Activated CD8-positive, alpha-beta memory T cell treated with anti-CD3 and anti-CD28 coated beads, Interleukin-2, amount 50 U/mL, for 4 hours (primary cell): Measurements from ENCODE around the gene C12orf42.

Experiments
- DNase-seq: peaks from one replicate; pipeline ENCODE4 v3.0.0-alpha.2; 2020

The C12orf42 gene

DNA sequence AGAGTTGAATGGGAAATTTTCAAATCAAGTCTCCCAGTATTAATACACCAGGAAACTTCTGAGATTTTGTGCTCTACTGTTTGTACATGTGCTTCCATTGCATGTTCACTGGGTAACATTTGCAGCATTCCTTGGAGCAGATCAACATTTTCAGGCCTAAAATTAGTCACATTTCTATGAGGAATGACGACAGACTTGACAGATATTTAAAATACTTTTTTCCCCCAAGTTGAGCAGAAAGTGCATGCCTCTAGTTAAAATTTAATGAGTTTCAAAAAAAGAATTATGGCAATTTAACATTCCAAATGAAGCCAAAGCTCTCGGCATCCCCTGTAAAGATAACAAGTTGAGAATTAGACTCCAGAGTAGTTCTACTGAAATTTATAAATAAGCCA, 72.3 kb downstream of the C12orf42 start:
- no peak for DNase-seq

DNA sequence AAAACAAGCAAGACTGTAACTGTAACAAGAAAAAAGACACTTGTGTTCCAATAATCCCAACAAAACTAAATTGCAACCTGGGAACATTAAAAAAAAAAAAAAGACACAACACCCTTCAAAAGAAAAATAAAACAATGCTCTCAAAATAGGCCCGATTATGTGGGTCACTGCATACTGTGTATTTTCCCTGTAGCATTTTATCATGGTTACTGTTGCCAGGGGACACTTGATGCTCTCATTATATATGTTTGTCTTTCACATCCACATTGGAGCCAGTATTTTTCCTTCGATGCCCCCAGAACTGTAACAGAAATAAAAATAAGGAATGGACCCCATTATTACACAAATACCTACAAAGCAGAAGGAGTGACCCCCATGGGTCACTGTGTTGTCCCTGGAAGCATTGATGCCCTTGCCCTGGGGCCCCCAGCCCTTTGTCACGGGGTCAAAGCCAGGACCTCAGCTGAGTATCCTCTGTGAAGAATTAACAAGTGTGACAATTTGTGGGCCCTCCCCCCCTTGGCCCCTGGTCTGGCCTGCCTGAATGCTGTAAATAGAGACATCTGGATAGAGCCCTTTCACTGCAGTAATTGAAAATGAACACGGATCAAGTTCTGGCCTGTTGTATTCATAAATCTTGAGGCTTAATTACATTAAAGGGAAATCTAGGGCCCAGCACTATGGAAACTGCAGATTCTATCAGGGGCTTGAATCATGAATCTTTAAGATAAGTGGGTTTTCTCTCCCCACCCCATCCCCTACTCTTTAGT, 72.8 kb downstream of the C12orf42 start:
- DNase-seq = no peak

DNA sequence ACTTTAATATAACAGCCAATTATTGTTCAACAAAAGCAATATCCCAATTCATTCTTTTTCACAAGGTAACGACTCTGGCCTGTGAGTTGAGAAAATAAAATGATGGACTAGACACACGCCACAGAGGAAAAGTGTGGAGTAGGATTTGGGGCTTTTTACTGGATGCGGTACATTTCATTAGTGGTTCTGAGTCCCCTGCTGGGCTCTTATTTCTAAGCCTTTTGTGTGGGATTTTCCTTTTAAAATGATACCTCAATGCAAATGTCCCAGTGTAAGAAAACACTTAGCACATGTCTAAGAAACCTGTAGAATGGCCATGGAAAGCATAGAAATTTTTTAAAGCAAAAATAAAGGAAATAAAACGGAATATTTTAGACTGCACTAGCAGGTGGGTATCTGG, 73.4 kb downstream of the C12orf42 start:
- no peak for DNase-seq

DNA sequence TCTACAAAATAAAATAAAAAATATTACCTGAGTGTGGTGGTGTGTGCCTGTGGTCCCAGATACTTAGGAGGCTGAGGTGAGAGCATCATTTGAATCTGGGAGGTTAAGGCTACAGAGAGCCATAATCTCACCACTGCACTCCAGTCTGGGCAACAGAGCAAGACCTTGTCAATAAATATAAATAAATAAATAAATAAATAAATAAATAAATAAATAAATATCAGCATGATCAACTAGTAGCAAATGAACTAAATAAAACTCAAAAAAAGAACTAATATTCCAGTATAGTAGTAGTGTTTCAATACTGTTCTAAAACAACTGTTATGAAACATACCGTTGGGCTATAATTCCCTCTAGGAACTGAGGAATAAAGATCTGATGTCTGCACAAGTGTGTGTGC, 74.4 kb downstream of the C12orf42 start:
- no peak for DNase-seq

DNA sequence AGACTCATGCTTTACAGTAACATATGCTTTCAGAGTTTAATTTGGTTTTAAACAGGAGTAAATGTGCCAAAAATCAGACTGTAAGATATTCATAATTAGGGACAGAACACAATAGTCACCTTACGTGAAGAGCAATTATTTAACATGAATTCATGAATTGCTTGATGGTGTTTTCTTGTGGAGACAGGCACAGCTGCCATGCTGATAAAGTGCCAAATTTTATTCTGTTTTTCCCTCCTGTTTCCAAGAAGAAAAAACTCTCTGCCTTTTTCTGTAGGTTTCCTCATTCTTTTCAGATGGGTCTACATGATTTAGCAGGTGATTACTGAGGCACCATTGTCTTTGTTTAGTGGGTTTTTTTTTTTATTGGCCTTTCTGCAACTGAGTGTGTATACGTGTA, 80.1 kb downstream of the C12orf42 start:
- DNase-seq = no peak

DNA sequence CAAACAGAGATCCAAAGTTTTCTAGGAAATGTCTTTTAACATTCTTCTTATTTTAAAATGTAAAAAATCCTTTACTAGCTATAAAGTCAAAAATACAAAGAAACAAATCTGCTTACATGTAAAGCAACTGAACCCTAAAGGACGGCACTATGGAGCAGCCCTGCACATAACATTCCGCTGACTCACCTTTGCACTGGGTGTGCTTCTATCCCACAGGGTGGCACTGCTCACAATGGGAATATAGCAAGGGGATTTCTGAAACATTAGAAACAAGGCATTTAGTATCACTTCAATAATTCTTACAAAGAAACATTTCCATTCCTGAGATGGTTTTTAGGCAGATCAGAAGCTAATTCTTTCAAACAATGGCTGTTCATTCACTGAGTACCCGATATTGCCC, 94.3 kb downstream of the C12orf42 start:
- no peak for DNase-seq

DNA sequence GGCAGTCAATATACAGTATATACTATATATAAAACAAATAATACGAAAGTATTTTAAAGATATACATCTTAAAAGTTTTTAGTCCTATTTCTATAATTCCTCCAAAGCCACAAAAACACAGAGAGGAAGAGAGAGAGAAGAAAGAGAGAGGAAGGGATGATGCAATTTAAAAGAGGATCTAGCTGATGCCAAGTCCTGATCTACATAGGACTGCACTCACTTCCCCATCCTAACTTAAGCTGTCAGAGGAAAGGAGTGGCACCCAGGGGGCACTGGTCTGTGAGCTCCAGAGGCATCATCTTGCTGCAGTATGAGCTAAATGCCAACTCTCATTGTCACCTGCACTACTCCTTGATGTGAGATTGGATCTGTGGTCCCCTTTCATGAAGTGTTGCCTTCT, 95.8 kb downstream of the C12orf42 start:
- DNase-seq = no peak

DNA sequence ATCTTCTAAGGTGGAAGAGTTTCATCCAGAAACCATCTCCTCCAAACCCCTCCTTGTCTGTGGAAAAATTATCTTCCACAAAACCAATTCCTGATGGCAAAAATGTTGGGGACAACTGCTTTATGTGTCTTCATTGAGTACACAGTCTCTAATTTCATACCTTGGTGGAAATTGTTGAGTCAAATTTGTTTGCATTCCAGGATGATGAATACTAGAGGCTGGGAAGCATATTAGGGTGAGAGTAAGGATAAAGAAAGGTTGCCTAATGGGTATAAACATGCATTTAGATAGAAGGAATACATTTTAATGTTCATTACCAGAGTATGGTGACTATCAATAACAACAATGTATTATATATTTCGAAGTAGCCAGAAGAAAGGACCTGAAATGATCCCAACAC, 98.2 kb downstream of the C12orf42 start:
- no peak for DNase-seq

DNA sequence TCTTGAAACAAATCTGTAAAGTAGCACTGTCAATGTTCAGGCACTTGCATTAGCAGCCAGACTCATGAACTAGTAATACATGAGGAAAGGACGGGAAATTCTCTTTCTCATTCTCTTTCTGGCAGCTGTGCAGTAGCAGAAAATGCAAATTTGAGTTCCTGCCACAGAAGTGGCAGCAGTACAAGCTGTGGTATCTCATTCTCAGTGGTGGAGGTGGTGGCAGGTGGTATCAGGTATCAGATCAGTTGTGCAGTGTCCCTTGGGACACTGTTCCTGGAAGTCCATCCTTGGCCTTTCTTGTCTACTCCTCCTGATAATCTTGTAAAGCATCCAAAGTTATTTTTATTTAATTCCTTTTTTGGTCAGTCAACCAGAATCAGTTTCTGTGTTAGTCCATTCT, 103.0 kb downstream of the C12orf42 start:
- no peak for DNase-seq

DNA sequence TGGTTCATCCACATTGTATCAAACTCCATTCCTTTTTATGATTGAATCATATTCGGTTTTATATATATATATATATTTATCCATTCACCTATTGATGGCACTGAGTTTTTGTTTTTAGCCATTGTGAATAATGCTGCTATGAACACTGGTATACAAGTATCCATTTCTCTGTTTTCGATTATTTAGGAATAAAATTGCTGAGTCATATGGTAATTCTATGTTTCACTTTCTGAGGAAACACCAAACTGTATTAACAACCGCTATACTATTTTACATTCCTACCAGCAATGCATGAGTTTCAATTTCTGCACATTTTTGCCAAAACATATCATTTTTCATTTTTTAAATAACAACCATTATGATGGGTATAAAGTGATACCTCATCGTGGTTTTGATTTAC, 104.7 kb downstream of the C12orf42 start:
- DNase-seq = no peak

DNA sequence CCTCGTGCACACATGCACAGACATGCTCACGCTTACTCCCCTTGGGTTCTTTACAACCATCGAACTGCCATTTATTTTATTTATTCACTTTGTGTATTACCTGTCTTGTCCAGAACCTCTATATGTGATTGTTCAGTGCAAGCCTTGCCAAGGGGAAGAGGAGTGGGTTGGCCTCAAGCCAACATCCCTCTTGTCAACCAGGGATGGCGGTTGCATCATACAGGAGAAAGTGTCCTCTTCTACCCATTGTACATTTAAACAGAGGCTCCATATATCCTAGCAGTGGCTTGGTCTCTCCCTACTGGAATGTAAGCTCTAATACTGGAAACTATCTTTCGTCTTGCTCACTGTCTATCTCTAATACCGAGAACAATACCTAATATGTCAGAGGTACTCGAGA, 108.4 kb downstream of the C12orf42 start:
- no peak for DNase-seq

DNA sequence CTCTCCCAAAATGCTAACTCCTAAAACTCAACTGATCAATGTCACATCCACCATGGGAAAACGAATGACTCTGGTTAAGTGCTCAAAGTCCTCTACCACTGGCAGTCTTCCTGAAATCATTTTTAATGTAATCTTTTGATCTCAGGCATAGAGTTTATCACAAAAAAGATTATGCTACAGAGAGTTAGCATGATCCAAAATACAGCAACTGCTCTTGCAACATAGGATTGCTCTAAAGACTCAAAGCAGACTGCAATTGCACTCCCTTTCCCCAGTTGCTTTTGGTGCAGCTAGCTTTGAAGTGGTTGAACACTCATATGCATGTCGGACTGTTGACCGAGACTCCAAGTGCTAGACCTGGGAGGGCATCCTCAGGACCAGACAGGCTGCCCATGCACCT, 109.3 kb downstream of the C12orf42 start:
- DNase-seq = no peak

DNA sequence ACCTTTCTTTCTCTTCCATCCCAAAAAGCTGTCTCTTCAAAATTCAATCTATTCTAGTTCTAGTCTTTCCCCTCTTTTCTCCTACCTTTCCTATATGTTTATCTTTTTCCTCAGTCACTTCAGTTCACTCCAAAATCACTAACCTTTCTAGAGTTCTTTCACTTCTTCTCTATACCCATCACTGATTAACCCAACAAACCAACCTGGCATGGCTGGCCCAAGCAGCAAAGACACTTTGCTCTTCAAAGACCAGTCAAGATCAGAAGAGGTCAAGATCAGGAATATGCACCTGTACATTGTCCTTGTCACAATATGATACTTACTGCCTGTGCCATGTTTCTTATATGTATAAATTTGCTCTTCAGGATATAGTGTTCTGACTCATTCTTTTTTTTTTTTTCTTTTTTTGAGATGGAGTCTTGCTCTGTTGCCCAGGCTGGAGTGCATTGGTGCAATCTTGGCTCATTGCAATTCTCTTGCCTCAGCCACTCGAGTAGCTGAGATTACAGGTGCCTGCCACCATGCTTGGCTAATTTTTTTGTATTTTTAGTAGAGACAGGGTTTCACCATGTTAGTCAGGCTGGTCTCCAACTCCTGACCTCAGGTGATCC, 112.9 kb downstream of the C12orf42 start:
- no peak for DNase-seq

DNA sequence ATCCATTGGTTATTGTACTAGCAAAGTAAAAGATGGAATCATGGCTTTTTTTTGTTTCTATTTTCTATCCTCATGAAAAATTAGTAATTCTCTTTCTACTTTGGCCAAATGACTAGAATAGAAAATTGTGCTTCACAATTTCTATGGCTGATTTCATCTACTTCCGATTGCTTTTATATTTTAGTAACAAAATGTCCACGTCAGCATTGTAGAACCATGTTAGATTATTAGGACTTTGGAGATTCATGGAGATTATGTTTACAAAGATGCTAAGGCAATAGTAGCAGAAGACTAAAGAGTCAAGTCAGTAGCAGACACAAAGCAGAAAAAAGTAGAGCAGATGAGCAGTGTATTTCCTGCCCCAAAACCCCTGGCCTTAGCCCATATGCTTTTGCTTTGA, 113.6 kb downstream of the C12orf42 start:
- no peak for DNase-seq

DNA sequence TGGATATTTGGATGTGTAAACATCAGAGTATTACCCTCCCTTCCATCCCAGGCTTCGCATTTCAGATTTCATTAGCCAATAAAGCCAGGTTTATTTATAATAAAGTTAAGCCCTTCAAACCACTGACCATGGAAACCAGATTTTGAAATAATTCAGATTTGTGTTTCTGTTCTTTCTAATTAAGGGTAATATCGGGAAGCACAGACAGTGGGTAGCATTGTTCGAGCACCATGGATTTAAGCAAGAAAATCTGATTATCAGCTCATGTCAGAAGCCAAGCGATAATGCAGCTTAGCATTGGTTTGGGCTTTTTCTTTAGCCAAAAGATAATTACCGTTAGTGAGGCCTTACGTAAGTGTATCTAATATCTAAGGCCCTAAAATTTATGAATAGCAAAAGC, 116.1 kb downstream of the C12orf42 start:
- DNase-seq = no peak

DNA sequence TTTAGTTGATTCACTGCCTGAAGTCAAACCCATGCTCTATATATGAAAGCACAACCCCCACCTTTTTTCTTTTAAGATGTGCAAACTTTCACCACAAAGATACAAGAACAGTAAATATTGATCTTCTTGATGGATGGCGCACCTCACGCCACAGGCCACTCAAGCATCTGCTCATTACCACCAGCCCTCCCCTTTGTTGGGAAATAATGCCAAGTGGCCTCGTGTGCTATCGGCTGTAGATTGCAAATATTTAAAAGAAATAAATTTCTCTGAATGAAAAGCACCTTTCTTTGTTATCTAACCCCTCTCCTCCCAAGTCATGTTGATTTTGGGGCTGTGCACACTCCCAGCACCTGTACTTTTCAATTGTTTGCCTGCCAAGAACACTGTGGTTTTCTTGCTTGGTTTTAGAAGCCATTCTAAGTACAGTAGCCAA, 122.7 kb downstream of the C12orf42 start:
- DNase-seq = no peak

DNA sequence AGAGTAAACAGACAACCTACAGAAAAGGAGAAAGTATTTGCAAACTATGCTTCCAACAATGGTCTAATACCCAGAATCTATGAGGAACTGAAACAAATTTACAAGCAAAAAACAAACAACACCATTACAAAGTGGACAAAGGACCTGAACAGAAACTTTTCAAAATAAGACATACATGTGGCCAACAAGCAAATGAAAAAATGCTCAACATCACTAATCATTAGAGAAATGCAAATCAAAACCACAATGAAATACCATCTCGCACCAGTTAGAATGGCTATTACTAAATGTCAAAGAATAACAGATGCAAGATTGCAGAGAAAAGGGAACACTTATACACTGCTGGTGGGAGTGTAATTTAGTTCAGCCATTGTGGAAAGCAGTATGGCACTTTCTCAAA, 125.8 kb downstream of the C12orf42 start:
- no peak for DNase-seq

DNA sequence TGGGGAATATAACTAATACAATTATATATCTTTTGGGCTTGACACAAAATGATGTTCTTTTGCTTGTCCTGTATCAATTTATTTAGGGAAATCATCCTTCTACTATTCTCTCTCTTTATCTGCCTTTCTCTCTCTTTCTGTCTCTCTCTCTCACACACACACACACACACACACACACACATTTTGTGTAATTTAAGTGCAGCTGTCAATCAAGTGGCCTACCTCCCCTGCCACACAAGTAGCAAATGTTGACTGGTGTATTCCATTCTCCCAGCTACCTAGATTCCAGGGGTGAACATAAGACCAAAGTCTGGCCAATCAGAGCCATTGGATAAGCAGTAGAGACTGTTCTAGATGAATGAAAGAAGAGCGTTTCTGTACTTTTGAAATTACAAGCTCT, 127.6 kb downstream of the C12orf42 start:
- no peak for DNase-seq

DNA sequence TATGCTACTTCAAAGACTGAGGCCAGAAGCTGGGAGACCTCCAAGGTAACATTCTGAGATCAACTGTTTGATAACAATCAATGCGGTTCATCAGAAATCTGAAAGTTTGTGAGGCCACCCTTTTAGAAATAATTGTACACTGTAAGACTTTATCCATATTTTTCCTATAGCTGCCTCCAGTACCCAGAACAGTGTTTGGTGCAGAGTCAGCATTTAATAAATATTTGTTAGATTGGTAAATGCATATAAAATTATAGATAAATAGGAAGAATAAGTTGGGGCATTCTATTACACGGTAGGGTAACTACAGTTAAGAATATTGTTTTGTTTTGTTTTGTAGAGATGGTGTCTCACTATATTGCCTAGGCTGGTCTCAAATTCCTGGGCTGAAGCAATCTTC, 141.4 kb downstream of the C12orf42 start:
- no peak for DNase-seq

DNA sequence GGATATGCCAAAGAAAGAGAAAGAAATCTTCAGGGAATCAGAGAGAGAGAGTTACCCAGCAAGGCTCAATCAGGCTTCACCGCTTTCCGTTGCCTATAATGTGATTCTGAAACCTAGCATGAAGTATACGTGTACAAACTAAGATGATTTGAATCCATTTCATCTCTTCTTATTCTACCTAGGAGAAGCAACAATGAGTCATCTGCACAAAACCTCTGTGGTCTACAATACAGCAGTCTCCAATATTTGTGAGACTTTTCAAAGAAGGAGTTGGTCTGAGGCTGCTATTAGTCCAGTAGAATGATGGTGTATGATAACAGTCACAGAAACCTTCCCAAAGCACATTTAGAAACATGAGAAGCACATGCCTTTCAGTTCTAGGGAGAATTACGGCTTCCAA, 141.9 kb downstream of the C12orf42 start:
- no peak for DNase-seq

DNA sequence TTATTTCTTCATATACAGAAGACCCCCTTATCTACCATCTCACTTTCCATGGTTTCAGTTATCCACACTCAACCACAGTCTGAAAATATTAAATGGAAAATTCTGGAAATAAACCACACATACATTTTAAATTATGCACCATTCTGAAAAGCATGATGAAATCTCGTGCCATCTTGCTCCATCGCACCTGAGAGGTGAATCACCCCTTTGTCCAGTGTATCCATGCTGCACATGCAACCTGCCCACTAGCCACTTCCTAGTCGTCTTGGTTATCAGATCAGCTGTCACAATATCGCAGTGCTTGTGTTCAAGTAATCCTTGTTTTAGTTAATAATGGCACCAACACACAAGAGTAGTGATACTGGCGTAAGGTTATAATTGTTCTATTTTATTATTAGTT, 145.7 kb downstream of the C12orf42 start:
- no peak for DNase-seq

DNA sequence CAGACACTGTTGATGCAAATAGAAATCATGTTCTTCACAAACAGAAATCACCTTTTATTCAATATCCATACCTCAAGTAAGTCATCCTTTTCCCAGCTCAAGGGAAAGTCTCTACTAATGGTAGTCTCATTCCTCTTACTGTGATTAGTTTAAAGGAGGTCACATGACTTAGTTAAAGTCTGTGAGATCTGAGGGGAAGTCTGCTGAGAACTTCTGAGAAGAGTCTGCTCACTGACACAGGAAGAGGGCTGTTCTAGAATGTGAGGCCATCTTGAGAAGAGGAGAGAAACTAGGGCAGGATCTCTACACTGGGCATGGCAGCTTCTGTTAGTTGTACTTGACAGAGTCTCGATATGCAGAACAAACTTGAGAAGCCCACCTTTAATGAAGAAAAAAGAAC, 146.8 kb downstream of the C12orf42 start:
- no peak for DNase-seq

DNA sequence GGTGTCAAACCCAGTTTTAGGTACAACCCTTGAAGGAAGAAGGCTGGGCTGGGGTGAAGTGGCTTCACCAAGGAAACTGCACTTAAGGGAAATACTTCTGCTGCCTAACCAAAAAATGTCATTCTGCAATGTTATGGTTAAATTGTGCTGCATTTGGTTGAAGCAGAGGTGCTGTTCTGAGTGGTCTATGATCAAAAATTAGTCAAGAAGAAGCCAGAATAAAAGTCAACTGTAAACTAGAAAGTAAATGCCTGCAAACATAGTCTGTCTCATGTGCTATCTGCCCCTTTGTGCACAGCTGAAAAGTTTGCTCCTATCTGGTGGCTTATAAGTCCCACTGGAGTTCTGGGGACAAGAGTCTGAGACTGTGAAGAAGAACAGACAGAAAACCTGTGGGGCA, 158.8 kb downstream of the C12orf42 start:
- no peak for DNase-seq

DNA sequence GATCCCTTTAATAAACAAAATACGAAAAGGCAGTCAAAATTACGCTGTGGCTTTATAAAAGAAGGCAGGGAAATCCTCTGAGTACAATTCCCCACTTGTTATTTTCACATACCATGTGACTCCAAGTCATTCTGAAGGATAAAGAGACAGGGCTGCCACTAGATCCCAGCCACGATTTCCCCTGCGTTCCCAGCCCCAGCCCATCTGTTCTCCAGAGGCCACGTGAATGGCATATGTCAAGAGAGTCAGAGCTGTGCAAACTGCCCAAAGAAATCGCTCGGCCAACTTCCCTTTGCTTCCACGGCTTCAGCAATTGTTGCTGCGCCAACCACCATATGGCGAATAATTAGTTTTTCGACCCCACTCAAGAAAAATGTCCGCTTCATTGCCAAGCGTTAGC, 161.3 kb downstream of the C12orf42 start:
- DNase-seq = no peak

DNA sequence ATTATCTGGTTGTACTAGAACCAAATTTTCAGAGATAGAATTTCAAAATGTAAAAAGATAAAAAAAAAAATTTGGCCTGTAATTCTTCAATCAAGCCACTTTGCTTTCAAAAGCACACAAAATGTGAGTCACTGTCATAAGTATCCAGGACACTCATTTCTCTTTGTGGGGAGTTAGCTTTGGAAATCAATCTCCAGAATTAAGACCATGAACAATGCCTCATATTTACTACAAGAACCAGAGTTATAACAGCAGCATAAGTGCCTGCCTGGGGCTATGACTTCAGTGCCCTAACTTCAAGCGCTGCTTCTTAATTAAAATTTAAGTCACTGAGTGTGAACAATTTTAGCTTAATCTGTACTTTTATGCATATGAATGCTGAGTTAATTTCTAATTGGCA, 162.1 kb downstream of the C12orf42 start:
- no peak for DNase-seq
